ENCODE data around the gene CNN2. TPM values are rescaled to one million over a fixed set of nuclear protein-coding genes. Genes with fewer than 3 reads are reported as not detected.

The CNN2 gene
- total RNA-seq, 2 experiments from 2014 or later = 307 to 318 TPM

- no peak overlapping the region for H3K4me3 ChIP-seq (ENCODE audit: low read length)
- no peak overlapping the region for H3K27ac ChIP-seq (ENCODE audit: low read depth in 1 of 2, low read length in 2 of 2)
- Mint-ChIP-seq H3K4me1 (ENCODE audit: low read depth) (peaks cover 14% of the 10 kb centered on the region), H3K27me3 (no peaks in the 10 kb centered on the region), H3K36me3 (ENCODE audit: low read depth) (peaks cover 44% of the 10 kb centered on the region), H3K9me3 (no peaks in the 10 kb centered on the region), H3K27ac (no peak overlapping the region), H3K4me3 (no peak overlapping the region)
- ATAC-seq (ENCODE audit: poor library complexity) (no peak), DNase-seq (no peak)
- peaks cover 25% of the 10 kb centered on the region for H3K4me1 ChIP-seq (ENCODE audit: insufficient read depth, low read length)
- ChIA-PET POLR2A (interaction anchor here (1.0 to 3.7 kb wide), 5 partner anchors 12 to 36 kb away, joined by 3 to 12 read pairs (median 3); partner anchors contain the start of genes ABCA7 and ARHGAP45), CTCF (no interaction called here)
- no peaks in the 10 kb centered on the region for H3K27me3 ChIP-seq (ENCODE audit: control insufficient read depth in 1 of 2, insufficient read depth in 2 of 2, low read length in 2 of 2)
- H3K36me3 ChIP-seq (ENCODE audit: insufficient read depth, low read length) = peaks cover 41% of the 10 kb centered on the region
- peaks cover under 1 to 10% of the 10 kb centered on the region in 2 experiments for H3K9me3 ChIP-seq (ENCODE audit: control insufficient read depth in 1 of 2, insufficient read depth in 1 of 2, low read length in 2 of 2)
- no peak for TF ChIP-seq CTCF (IDR thresholded peaks at IDR 0.05)
- intact Hi-C loops (cut with DNase I, micrococcal nuclease) = no loop called here
Measured at GRCh38 chr19:1051791-1052190, 25.4 kb downstream of the CNN2 start.

- Mint-ChIP-seq H3K4me1 (ENCODE audit: low read depth) (peaks cover 21% of the 10 kb centered on the region), H3K4me3 (no peak overlapping the region), H3K27ac (no peak overlapping the region), H3K27me3 (no peaks in the 10 kb centered on the region), H3K9me3 (no peaks in the 10 kb centered on the region), H3K36me3 (ENCODE audit: low read depth) (peaks cover 51% of the 10 kb centered on the region)
- DNase-seq (peak in 1 of 14 experiments; percentile 42), ATAC-seq (ENCODE audit: poor library complexity) (no peak)
- CTCF ChIA-PET = no interaction called here
- no peaks in the 10 kb centered on the region for H3K27me3 ChIP-seq (ENCODE audit: control insufficient read depth in 1 of 2, insufficient read depth in 2 of 2, low read length in 2 of 2)
- TF ChIP-seq CTCF (IDR thresholded peaks at IDR 0.05) = no peak
- peaks cover 40% of the 10 kb centered on the region for H3K36me3 ChIP-seq (ENCODE audit: insufficient read depth, low read length)
- POLR2A ChIA-PET = interaction anchor here (1.0 to 6.1 kb wide), 5 partner anchors 14 to 35 kb away, joined by 3 to 48 read pairs (median 3); partner anchors contain the start of gene ARHGAP45
- H3K27ac ChIP-seq (ENCODE audit: low read depth in 1 of 2, low read length in 2 of 2) = no peak overlapping the region
- no peak overlapping the region for H3K4me3 ChIP-seq (ENCODE audit: low read length)
- H3K4me1 ChIP-seq (ENCODE audit: insufficient read depth, low read length) = peaks cover 26% of the 10 kb centered on the region
- intact Hi-C loops (cut with DNase I, micrococcal nuclease) = no loop called here
- peaks cover 6 to 17% of the 10 kb centered on the region in 2 experiments for H3K9me3 ChIP-seq (ENCODE audit: control insufficient read depth in 1 of 2, insufficient read depth in 1 of 2, low read length in 2 of 2)
Measured at GRCh38 chr19:1052349-1052975, 26.1 kb downstream of the CNN2 start.

GRCh38 chr19:1053176-1054101 lies 27.0 kb downstream of the CNN2 start:
- Histone ChIP-seq H3K4me3 (ENCODE audit: low read length) (no peak overlapping the region), H3K9me3 (ENCODE audit: control insufficient read depth in 1 of 2, insufficient read depth in 1 of 2, low read length in 2 of 2) (peaks cover 6 to 17% of the 10 kb centered on the region in 2 experiments), H3K27ac (ENCODE audit: low read depth in 1 of 2, low read length in 2 of 2) (no peak overlapping the region), H3K27me3 (ENCODE audit: control insufficient read depth in 1 of 2, insufficient read depth in 2 of 2, low read length in 2 of 2) (no peaks in the 10 kb centered on the region), H3K36me3 (ENCODE audit: insufficient read depth, low read length) (peaks cover 40% of the 10 kb centered on the region), H3K4me1 (ENCODE audit: insufficient read depth, low read length) (peaks cover 29% of the 10 kb centered on the region)
- Mint-ChIP-seq H3K27ac (no peak overlapping the region), H3K36me3 (ENCODE audit: low read depth) (peaks cover 61% of the 10 kb centered on the region), H3K4me3 (no peak overlapping the region), H3K27me3 (no peaks in the 10 kb centered on the region), H3K9me3 (no peaks in the 10 kb centered on the region), H3K4me1 (ENCODE audit: low read depth) (peaks cover 31% of the 10 kb centered on the region)
- ChIA-PET POLR2A (interaction anchor here (0.6 to 6.1 kb wide), 6 partner anchors 12 to 193 kb away, joined by 3 to 48 read pairs (median 4); partner anchors contain the start of gene ARHGAP45), CTCF (interaction anchor here (1.6 kb wide), 1 partner anchor 11 kb away, joined by 6 read pairs; no protein-coding TSS in a partner anchor)
- intact Hi-C loops (cut with DNase I, micrococcal nuclease) = no loop called here
- DNase-seq (no peak), ATAC-seq (ENCODE audit: poor library complexity) (no peak)
- TF ChIP-seq CTCF (IDR thresholded peaks at IDR 0.05) = no peak
